H1 (cell line): Measurements from ENCODE around the gene OR10T2. TPM values are rescaled to one million over a fixed set of nuclear protein-coding genes. Genes with fewer than 3 reads are reported as not detected.

Source experiments
- ASH2L ChIP-seq: fragments of 200-600, 300-600 bp; sonication (generic); IDR thresholded peaks from one replicate; pipeline ENCODE4 v1.7.1; 2017; ENCODE audit warnings: low read length
- ATF2 ChIP-seq: IDR thresholded peaks from 2 replicates; pipeline ENCODE4 v1.6.1; 2012; ENCODE audit warnings: low read length, inconsistent platforms
- CHD2 ChIP-seq: IDR thresholded peaks from 2 replicates; pipeline ENCODE4 v1.6.1; 2012; ENCODE audit warnings: low read length, improper control_type of control experiment
- CHD7 ChIP-seq: fragments of 300-600 bp; sonication (generic); IDR thresholded peaks from 2 replicates; pipeline ENCODE4 v1.7.1; 2012; ENCODE audit warnings: low read length, moderate library complexity, mild to moderate bottlenecking, inconsistent platforms; ENCODE audit not compliant: insufficient replicate concordance
- CTBP2 ChIP-seq: IDR thresholded peaks from 2 replicates; pipeline ENCODE4 v1.7.0; 2011; ENCODE audit warnings: borderline replicate concordance, mild to moderate bottlenecking, moderate library complexity, mixed read lengths, low read length; ENCODE audit not compliant: insufficient read depth, insufficient read length
- EGR1 ChIP-seq: IDR thresholded peaks from 2 replicates; pipeline ENCODE4 v1.6.1; 2011; ENCODE audit warnings: low read depth, low read length, borderline replicate concordance
- KDM4A ChIP-seq: IDR thresholded peaks from one replicate; pipeline ENCODE4 v1.7.1; 2012; ENCODE audit warnings: low read depth, mild to moderate bottlenecking, moderate library complexity, low read length, inconsistent platforms; ENCODE audit not compliant: severe bottlenecking
- MAFK ChIP-seq: IDR thresholded peaks from 2 replicates; pipeline ENCODE4 v1.6.1; 2012; ENCODE audit warnings: low read depth, mild to moderate bottlenecking, improper control_type of control experiment, low read length
- RAD21 ChIP-seq, 2 experiments: IDR thresholded peaks in 1 of 2; conservative IDR thresholded peaks in 1 of 2; 2 replicates each; pipeline ENCODE4 v1.6.1; 2011; ENCODE audit warnings: low read depth in 2 of 2, low read length in 2 of 2, improper control_type of control experiment in 1 of 2, inconsistent platforms in 1 of 2, mild to moderate bottlenecking in 1 of 2, moderate library complexity in 1 of 2
- TBP ChIP-seq: IDR thresholded peaks from 2 replicates; pipeline ENCODE4 v1.6.1; 2011; ENCODE audit warnings: low read depth, low read length, improper control_type of control experiment
- polyA plus RNA-seq, 7 experiments: library from polyadenylated mRNA; depleted of rRNA in 3 of 7; stranded (reverse) in 5 of 7; unstranded in 2 of 7; fragments of >200 nt in 5 of 7; fragments of 200-250 nt in 2 of 7; gene quantifications; 1 replicate in 5 of 7; 2 replicates in 1 of 7; 4 replicates in 1 of 7; pipeline versions ENCODE4 v1.2.1 to v1.2.3, GENCODE V29; 2011 to 2013; ENCODE audit warnings: missing spikeins in 2 of 7, mixed read lengths in 2 of 7
- total RNA-seq: library from RNA; stranded (reverse); fragmentation: NEBNext Ultra II Directional; extraction: Animal tissue kit (Norgen Biotek cat#: 25700); gene quantifications from 2 replicates; pipeline ENCODE4 v1.2.1, GENCODE V29; 2021

Gene OR10T2
- total and polyA plus RNA-seq, 2 of the 8 experiments (the other 6 are each of a cell fraction or from before 2014, with no cell fraction given) = not detected

- TF ChIP-seq CHD7 (no peak), ATF2 (no peak), CHD2 (no peak), CTBP2 (no peak), ASH2L (no peak), RAD21 (IDR thresholded peaks at IDR 0.05 in 1 of 2, conservative IDR thresholded peaks at IDR 0.05 in 1 of 2; ENCODE audit: low read depth in 2 of 2, low read length in 2 of 2) (no peak), EGR1 (no peak), TBP (no peak), MAFK (no peak), KDM4A (no peak)
Observed at GRCh38 chr1:158393476-158393875, 5.8 kb downstream of the OR10T2 start (continued).
